Bronchial epithelial cell (primary cell): ENCODE data around the gene BLACAT1. TPM values are rescaled to one million over a fixed set of nuclear protein-coding genes. Genes with fewer than 3 reads are reported as not detected.
"Not testable (repeated sequence)": the region's sequence is repeated elsewhere in the genome, so short reads cannot be mapped to it uniquely, and the experiment has no call there.

Experiments used
- DNase-seq: peaks from one replicate; pipeline ENCODE4 v3.0.0-alpha.2; 2010; ENCODE audit warnings: low read depth
- FAIRE-seq: peaks from 2 replicates; lab custom pipeline; 2011; peaks lifted over from hg19 to GRCh38; lab: Jason Lieb, UNC
- H3K27me3 ChIP-seq: 2 replicates; pipeline ENCODE4 v1.5.1; 2011; ENCODE audit warnings: low read length; ENCODE audit not compliant: control insufficient read depth, insufficient read depth
- H3K36me3 ChIP-seq: 2 replicates; pipeline ENCODE4 v1.5.1; 2011; ENCODE audit warnings: low read length; ENCODE audit not compliant: control insufficient read depth, insufficient read depth
- H3K4me3 ChIP-seq: 2 replicates; pipeline ENCODE4 v1.5.1; 2011; ENCODE audit warnings: mild to moderate bottlenecking, low read depth, low read length, control low read depth
- total RNA-seq: library from RNA; depleted of rRNA; stranded (reverse); fragments of >200 nt; gene quantifications from 2 replicates; pipeline ENCODE4 v1.2.1, GENCODE V29; 2014
- TF ChIP-seq, protein P1 (sequence below): IDR thresholded peaks from 2 replicates; pipeline ENCODE4 v1.5.1; 2011; ENCODE audit warnings: mild to moderate bottlenecking, moderate library complexity, low read length, control low read depth, inconsistent platforms; ENCODE audit not compliant: insufficient read depth, severe bottlenecking

The BLACAT1 gene
- total RNA-seq, 1 donor from 2014 or later: 0.79 TPM

DNA sequence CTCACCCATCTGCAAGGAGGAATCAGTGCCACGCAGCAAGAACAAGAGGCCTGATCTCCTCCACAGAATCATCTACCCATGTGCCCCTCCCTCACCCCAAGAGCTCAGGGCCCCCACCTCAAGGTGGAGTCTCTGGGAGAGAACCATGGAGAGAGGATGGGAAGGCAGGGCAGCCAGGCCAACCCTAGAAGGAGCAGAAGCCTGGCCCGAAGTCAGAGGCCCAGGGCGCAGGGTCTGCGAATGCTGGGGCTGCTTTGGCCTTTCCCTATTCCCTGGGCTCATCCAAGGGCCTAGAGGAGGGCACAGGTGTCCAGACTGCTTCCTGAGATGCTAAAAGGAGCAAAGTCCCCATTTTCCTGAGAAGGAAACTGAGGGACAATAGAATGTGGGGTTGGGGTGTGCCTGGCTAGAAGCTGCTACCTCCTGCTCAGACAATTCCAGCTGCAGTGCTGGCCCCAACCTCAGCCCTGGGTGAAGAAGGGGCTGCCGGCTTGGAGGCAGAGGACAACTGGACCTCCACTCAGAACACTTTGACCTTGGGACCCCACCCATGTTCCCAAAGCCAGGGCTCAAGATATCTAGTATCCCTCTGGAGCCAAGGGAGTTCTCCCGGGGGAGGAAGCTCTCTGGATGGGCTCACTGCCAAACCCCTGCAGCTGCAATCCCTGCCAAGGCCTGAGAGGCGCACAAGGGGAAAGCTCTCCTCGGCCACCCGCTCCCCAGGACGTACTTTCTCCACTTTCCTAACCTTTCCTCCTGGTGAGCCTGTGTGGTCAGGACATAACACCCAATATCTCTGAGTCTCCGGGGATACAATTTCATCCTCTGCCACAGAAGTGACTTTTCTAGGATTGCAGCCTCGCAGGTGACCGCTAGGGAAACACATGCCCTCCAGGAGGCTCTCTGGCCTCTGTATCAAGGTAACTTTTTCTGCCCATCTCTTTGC lies 17.4 kb downstream of the BLACAT1 start:
- no peaks in the 10 kb centered on the region for H3K27me3 ChIP-seq
- TF ChIP-seq, protein P1, sequence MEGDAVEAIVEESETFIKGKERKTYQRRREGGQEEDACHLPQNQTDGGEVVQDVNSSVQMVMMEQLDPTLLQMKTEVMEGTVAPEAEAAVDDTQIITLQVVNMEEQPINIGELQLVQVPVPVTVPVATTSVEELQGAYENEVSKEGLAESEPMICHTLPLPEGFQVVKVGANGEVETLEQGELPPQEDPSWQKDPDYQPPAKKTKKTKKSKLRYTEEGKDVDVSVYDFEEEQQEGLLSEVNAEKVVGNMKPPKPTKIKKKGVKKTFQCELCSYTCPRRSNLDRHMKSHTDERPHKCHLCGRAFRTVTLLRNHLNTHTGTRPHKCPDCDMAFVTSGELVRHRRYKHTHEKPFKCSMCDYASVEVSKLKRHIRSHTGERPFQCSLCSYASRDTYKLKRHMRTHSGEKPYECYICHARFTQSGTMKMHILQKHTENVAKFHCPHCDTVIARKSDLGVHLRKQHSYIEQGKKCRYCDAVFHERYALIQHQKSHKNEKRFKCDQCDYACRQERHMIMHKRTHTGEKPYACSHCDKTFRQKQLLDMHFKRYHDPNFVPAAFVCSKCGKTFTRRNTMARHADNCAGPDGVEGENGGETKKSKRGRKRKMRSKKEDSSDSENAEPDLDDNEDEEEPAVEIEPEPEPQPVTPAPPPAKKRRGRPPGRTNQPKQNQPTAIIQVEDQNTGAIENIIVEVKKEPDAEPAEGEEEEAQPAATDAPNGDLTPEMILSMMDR: peak; percentile 77
- DNase-seq (peak; percentile 55), FAIRE-seq (no peak)
- H3K4me3 ChIP-seq: no peak overlapping the region
- peaks cover 1% of the 10 kb centered on the region for H3K36me3 ChIP-seq

DNA sequence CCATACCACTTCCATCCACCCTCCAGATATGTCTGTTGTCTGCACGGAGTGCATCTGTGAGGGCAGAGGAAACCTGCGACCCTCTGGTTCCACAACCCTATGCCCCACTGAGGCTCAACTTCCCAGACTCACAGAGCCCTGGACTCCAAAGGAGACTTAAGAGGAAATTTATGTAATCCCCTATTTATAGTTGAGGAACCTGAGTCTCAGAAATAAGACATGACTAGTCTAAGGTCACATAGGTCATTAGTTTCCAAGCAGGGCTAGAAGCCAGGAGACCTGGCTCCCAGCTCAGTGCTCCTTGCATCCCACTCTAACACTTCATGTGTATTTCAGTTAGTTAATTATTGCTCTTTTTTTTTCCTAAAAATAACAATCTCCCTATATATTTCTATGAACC lies 18.3 kb downstream of the BLACAT1 start:
- DNase-seq: no peak
- FAIRE-seq: no peak
- Histone ChIP-seq H3K36me3 (peaks cover 1% of the 10 kb centered on the region), H3K27me3 (no peaks in the 10 kb centered on the region), H3K4me3 (no peak overlapping the region)
- TF ChIP-seq, protein P1: no peak

DNA sequence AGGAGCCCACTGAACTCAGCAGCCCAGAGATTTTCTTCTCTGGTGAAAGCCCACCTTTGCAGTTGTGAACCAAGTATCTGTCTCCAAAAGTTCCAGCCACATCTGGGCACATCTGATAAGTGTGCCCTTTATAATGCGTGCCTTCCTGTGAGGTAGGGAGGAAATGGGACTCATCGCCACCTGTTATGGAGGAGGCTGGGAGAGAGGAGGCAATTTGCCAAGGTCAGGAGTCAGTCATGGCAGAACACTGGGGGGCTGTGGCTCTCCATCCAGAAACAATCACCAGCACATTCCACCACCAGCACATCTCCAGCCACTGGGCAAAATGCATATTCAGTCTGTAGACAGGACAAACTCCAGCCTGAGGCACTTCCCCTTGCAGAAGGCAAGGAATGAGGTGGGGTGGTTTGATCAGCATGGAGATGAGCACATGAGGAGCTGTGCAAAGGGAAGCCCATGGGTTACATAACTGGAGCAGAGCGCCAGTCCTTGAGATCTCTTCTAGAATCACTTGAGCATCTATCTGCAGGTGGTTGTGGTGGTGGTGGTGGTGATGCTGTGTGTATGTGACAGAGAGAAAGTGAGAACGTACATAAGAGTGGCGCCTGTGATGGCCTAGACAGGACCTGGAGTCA lies 19.0 kb downstream of the BLACAT1 start:
- H3K27me3 ChIP-seq: peaks cover 2% of the 10 kb centered on the region
- FAIRE-seq (no peak), DNase-seq (no peak)
- TF ChIP-seq, protein P1: no peak
- H3K4me3 ChIP-seq: no peak overlapping the region
- peaks cover 1% of the 10 kb centered on the region for H3K36me3 ChIP-seq

DNA sequence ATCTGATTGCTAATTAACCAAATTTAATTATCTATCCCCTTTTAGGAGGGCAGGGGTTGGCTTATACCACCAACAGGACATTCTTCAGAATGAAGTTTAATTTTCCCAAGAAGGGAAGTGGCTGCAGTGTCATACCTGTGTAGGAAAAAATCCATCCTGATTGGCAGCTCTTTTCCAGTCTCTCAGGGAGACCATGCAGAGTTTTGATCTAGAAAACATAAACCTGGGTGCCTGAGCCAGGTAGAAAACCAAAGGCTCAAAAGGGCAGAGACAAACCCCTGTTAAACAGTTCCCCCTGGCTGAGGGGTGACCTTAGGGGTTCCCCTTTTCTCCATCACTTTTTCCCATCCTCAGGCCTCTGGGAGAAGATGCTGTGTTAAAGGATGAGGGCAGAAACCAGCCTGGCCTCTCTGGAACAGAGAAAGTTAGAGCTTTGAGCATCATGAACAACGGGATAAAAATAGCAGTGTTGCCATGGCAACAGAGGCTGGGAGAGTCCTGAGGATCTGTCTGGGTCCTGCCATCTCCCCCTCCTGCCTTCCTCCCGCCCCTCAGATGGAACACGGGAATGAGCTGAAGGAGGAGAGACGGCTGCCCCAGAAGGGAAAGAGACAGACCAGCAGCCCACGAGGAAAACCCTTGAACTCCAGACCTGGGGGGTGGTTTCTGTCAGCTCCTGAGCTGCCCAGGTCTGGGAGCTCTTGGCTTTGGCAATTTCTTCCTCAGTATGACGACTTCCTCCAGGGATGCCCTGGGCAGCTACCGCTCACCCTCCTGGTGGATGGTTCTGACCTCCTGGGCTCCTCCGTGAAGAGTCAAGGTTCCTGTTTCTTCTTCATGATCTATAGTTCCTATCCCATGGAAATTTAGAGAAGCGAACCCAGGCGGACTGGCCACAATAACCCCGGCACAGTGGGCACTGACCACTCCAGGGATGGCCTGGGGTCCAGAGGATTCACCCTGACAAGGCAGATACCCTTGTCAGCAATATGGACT lies 20.0 kb downstream of the BLACAT1 start:
- Histone ChIP-seq H3K27me3 (peaks cover 2% of the 10 kb centered on the region), H3K4me3 (no peak overlapping the region), H3K36me3 (peaks cover 1% of the 10 kb centered on the region)
- FAIRE-seq (no peak), DNase-seq (no peak)
- TF ChIP-seq, protein P1: no peak

DNA sequence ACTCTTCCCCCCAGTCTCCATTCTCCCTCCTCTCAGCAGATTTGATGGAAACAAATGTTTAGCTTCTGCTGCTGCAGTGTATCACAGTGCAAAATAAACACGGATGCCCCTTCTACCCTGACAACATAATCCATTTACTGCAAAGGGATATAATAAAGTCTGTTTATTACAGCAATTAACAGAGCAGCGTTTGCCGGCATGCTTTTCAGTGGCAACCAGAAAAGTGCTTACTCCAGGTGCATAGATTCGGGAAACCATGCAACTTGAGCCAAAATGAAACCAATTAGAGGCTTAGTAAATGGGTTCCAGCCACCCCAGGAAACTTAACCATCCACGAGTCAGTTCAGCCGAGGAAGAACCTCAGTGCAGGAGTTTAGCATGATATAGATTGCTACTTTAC lies 21.1 kb downstream of the BLACAT1 start:
- H3K27me3 ChIP-seq: peaks cover 2% of the 10 kb centered on the region
- DNase-seq: no peak
- H3K4me3 ChIP-seq: no peak overlapping the region
- no peaks in the 10 kb centered on the region for H3K36me3 ChIP-seq
- TF ChIP-seq, protein P1: no peak
- no peak for FAIRE-seq

DNA sequence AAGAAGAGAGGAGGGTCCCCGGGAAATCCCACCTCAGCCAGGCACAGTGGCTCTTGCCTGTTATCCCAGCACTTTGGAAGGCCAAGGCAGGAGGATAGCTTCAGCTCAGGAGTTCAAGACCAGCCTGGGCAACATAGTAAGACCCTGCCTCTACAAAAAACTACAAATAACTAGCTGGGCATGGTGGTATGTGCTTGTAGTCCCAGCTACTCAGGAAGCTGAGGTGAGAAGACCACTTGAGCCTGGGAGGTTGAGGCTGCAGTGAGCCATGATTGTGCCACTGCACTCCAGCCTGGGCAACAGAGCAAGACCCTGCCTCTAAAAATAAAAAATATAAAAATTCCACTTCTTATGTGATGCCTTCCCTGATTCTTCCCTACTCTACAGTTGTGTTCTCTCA lies 23.2 kb downstream of the BLACAT1 start:
- DNase-seq, FAIRE-seq, H3K36me3 ChIP-seq, H3K27me3 ChIP-seq, H3K4me3 ChIP-seq: not testable (repeated sequence)
